GM21390 (cell line): Measurements from ENCODE around the gene DND1.
A peak's percentile ranks its signal among the peaks of the same experiment; 100 is the strongest.
"Not testable (repeated sequence)": the region's sequence is repeated elsewhere in the genome, so short reads cannot be mapped to it uniquely, and the experiment has no call there.

Source experiments
- ATAC-seq: cut with Tn5 transposase; IDR thresholded peaks from one replicate; pipeline ENCODE4 v1.9.1; 2021; ENCODE audit not compliant: unreplicated experiment

Gene DND1

DNA sequence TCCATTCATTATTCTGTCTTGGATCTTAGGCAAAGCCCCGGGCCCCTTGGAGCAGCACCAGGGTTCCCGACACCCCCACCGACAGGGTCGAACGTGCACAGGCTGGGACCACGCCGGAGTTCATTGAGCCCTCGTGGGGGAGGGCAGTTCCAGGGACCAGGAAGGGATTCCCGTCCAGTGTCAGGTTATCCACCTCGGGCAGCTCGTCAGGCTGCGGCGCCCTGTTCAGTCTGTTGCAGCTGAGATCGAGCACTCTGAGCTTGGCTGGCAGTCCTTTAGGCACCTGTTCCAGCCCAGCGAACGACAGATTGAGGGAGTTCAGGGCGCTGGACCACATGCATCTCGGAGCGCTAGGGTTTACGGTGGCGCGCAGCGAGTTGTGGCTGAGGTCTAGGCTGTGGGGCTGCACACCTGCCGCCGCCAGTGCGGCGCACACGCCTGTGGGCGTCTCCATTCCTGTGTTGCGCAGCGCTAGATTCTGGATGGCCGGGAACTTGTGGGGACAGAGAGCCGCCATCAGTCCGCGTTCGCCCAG, 41.5 kb downstream of the DND1 start:
- peak; percentile 44 for ATAC-seq

DNA sequence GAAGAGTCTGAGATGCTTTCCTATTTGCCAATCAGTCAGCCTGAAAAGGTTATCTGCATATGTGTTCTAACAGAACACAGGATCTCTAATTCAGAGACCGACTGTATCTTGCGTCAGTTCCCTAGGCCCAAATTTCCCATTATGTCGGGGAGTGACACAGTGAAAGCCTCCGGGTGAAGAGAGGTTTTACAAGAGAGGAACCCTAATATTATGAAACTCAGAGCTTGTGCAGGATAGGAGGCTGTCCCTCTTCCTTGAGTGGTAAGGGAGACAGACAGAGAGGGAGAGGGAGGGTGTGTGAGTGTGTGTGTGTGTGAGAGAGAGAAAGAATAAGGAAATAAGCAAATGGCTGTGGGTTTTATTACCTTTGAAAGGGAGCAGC, 42.3 kb downstream of the DND1 start:
- ATAC-seq = no peak

DNA sequence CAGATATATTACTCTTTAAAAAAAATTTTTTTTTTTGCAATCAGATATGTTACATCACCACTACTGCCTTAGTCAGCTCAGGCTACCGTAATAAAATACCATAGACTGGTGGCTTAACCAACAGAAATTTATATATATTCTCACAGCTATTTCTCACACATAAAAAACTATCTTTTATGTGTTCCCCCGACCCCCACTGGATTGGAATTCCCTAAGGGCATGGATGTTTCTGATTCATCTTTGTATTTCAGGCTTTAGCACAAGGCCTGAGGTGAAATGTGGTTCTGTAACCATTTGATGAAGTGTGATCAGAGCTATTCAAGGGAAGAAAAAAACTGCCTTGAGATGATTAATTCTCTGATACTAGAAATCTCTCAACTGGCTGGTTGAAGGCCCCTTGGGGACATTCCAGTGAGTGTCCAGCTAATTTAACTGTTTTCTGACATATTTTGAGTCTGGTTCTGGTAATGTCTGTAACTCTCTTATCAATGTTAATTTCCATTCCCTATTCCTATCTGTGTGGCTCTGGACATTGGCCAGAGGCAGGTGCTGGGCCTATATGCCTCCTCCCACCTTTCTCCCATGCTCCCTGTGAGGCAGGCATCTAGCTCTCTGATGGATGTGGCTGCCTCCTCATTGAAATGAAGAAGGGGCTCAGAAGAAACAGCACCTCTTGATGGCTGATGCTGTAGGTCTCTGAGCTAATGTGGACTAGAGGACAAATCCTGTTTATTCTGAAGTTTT, 42.9 kb downstream of the DND1 start:
- no peak for ATAC-seq

DNA sequence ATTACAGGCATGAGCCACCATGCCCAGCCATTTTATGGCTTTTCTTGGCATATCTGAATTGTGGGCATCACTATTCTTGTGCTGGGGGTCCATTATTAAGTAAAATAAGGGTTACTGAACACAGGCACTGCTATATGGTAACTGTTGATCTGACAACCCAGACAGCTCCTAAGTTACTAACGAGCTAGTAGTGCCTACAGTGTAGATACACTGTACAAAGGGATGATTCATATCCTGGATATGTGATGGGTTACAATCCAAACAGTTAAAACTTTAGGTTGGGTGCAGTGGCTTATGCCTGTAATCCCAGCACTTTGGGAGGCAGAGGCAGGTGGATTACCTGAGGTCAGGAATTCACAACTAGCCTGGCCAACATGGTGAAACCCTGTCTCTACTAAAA, 44.7 kb downstream of the DND1 start:
- no peak for ATAC-seq

DNA sequence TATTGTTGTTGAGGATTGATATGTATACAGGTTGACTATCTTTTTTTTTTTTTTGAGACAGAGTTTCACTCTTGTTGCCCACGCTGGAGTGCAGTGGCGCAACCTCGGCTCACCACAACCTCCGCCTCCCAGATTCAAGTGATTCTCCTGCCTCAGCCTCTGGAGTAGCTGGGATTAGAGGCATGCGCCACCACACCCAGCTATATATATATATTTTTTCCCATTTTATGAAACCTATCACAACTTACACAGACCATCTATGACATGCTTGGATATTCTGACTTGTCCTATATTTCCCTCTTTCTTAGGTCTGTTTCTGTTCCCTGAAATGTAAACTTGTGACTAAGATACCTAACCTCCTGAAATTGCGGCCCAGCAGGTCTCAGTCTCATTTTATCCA, 45.4 kb downstream of the DND1 start:
- no peak for ATAC-seq

DNA sequence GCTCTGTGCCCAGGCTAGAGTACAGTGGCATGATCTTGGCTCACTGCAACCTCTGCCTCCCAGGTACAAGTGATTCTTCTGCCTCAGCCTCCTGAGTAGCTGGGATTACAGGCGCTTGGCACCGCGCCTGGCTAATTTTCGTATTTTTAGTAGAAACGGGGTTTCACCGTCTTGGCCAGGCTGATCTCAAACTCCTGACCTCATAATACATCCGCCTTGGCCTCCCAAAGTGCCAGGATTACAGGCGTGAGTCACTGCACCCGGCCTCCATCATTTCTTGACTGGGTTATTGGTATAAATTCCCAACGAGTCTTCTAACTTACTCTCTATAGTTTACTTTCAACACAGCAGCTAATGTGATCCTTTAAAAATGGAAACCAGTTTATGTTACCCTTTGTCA, 48.5 kb downstream of the DND1 start:
- ATAC-seq = not testable (repeated sequence)

DNA sequence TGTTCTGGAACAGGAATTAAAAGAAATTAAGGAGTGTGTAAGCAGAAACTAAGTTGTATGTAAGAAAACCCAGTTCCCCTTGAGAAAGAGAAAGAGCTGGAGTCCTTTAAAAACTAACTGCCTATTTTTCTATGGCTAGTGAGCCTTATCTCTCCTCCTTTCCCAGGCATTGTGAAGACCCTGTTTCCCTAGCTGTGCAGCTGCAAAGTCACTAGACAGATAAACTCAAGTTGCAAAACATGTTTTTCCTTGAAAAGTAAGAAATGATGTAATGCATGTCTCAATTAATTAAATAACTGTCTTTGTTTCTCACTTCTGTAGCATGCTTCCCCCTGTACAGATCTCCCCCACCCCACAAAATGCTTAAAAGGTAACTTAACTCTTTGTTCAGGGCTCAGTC, 50.3 kb downstream of the DND1 start:
- ATAC-seq = not testable (repeated sequence)

DNA sequence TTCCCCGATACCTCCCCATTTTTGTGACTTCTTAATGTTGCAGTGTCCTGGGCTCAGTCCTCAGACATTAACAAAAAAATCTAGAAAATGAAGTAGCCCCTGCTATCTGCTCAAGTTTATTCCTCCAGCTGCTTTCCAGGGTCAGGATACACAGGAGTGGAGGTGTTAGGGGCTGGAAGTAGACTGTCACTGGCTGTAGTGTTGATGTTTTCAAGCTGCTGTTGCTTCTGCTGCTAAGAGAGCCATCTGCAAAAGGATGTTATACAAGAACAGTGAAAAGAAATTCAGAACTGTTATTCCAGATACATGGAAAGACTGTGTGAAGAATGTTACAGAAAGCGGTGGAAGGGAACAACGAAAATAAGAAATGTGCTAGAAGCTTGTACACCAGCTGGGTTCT, 51.1 kb downstream of the DND1 start:
- ATAC-seq = no peak
